H1 (cell line): ENCODE data around the gene TLE3. TPM values are rescaled to one million over a fixed set of nuclear protein-coding genes. Genes with fewer than 3 reads are reported as not detected.

ENCODE experiments used
- CTCF ChIA-PET: fragments of 300-600 bp; sonication (Branson Sonifier 250); formaldehyde crosslinking; loops from one replicate; lab custom pipeline; 2021; ENCODE audit not compliant: partially characterized antibody; lab: Charles Lee
- POLR2A ChIA-PET: fragments of 300-600 bp; sonication (Branson Sonifier 250); formaldehyde crosslinking; loops from one replicate; lab custom pipeline; 2021; ENCODE audit warnings: inconsistent platforms; ENCODE audit not compliant: partially characterized antibody; lab: Charles Lee
- DNase-seq, 2 experiments: peaks; one replicate each; pipeline versions ENCODE4 v3.0.0 to v3.0.0-alpha.2; 2010 to 2022; ENCODE audit warnings: low spot score in 2 of 2, low read depth in 1 of 2, mixed read lengths in 1 of 2
- FAIRE-seq: peaks from 2 replicates; lab custom pipeline; 2011; peaks lifted over from hg19 to GRCh38; lab: Jason Lieb, UNC
- H2AFZ ChIP-seq: 2 replicates; pipeline ENCODE4 v1.8.1; 2012; ENCODE audit warnings: low read length, inconsistent platforms
- H2AK5ac ChIP-seq: 2 replicates; pipeline ENCODE4 v1.6.1; 2013; ENCODE audit warnings: low read depth, low read length
- H2BK120ac ChIP-seq: replicated peaks from 2 replicates; pipeline ENCODE3; 2013; ENCODE audit warnings: low read depth, low read length, inconsistent platforms
- H2BK12ac ChIP-seq: 2 replicates; pipeline ENCODE4 v1.6.1; 2013; ENCODE audit warnings: low read depth, low read length
- H2BK15ac ChIP-seq: 2 replicates; pipeline ENCODE4 v1.6.1; 2013; ENCODE audit warnings: low read length
- H2BK20ac ChIP-seq: 2 replicates; pipeline ENCODE4 v1.6.1; 2013; ENCODE audit warnings: low read length
- H2BK5ac ChIP-seq: 2 replicates; pipeline ENCODE4 v1.6.1; 2013; ENCODE audit warnings: low read depth, low read length
- H3K14ac ChIP-seq: 2 replicates; pipeline ENCODE4 v1.6.1; 2013; ENCODE audit warnings: inconsistent platforms; ENCODE audit not compliant: insufficient read length
- H3K18ac ChIP-seq: 2 replicates; pipeline ENCODE4 v1.6.1; 2013; ENCODE audit warnings: low read length; ENCODE audit errors: extremely low read depth
- H3K23ac ChIP-seq: 2 replicates; pipeline ENCODE4 v1.6.1; 2013; ENCODE audit warnings: inconsistent platforms; ENCODE audit not compliant: insufficient read length
- H3K23me2 ChIP-seq: 2 replicates; pipeline ENCODE4 v1.6.1; 2013; ENCODE audit warnings: low read depth, low read length
- H3K27ac ChIP-seq: 2 replicates; pipeline ENCODE4 v1.6.1; 2011; ENCODE audit warnings: low read depth, low read length, inconsistent platforms
- H3K27me3 ChIP-seq, 4 experiments: replicated peaks in 1 of 4; 1 replicate in 1 of 4; 2 replicates in 3 of 4; pipeline versions ENCODE4 v1.6.1 to v1.8.1; 2011 to 2013; ENCODE audit warnings: low read length in 3 of 4, mild to moderate bottlenecking in 3 of 4, inconsistent platforms in 2 of 4, mixed read lengths in 2 of 4, moderate library complexity in 1 of 4; ENCODE audit not compliant: control insufficient read depth in 3 of 4, insufficient read depth in 3 of 4; ENCODE audit errors: extremely low read depth in 1 of 4
- H3K36me3 ChIP-seq, 4 experiments: 2 replicates each; pipeline versions ENCODE4 v1.6.1 to v1.8.1; 2011 to 2013; ENCODE audit warnings: mild to moderate bottlenecking in 4 of 4, low read length in 3 of 4, moderate library complexity in 2 of 4, control low read depth in 1 of 4, inconsistent platforms in 1 of 4; ENCODE audit not compliant: insufficient read depth in 4 of 4, control insufficient read depth in 2 of 4
- H3K4ac ChIP-seq: replicated peaks from 2 replicates; pipeline ENCODE3; 2013; ENCODE audit warnings: low read length, low read depth, mixed read lengths, inconsistent platforms; ENCODE audit not compliant: insufficient read length
- H3K4me1 ChIP-seq, 4 experiments: replicated peaks in 1 of 4; 1 replicate in 1 of 4; 2 replicates in 3 of 4; pipeline versions ENCODE4 v1.6.1 to v1.8.1; 2011 to 2013; ENCODE audit warnings: low read length in 3 of 4, inconsistent platforms in 2 of 4, mixed read lengths in 1 of 4; ENCODE audit not compliant: insufficient read depth in 4 of 4, control insufficient read depth in 3 of 4
- H3K4me2 ChIP-seq, 2 experiments: 2 replicates each; pipeline versions ENCODE4 v1.6.1 to v1.8.1; 2011 to 2013; ENCODE audit warnings: low read depth in 2 of 2, low read length in 2 of 2, control low read depth in 1 of 2, inconsistent platforms in 1 of 2, mild to moderate bottlenecking in 1 of 2; ENCODE audit not compliant: insufficient read depth in 1 of 2
- H3K4me3 ChIP-seq, 4 experiments: fragments of 200-600, 300-600 bp in 1 of 4; sonication (generic), shearing (Covaris generic), sonication (Bioruptor Twin) in 1 of 4; 2 replicates each; pipeline versions ENCODE4 v1.5.1 to v1.8.1; 2011 to 2016; ENCODE audit warnings: low read length in 4 of 4, low read depth in 3 of 4, control low read depth in 2 of 4, inconsistent platforms in 2 of 4, mild to moderate bottlenecking in 2 of 4, mixed read lengths in 1 of 4, moderate library complexity in 1 of 4; ENCODE audit not compliant: insufficient read depth in 2 of 4; ENCODE audit errors: extremely low read depth in 1 of 4
- H3K56ac ChIP-seq: replicated peaks from 2 replicates; pipeline ENCODE3; 2013; ENCODE audit warnings: low read depth, mild to moderate bottlenecking, mixed read lengths, low read length, inconsistent platforms; ENCODE audit not compliant: insufficient read length
- H3K79me1 ChIP-seq: 2 replicates; pipeline ENCODE4 v1.6.1; 2013; ENCODE audit warnings: low read depth, low read length, control low read depth
- H3K79me2 ChIP-seq, 2 experiments: 2 replicates each; pipeline versions ENCODE4 v1.6.1 to v1.8.1; 2012 to 2013; ENCODE audit warnings: low read length in 2 of 2, mild to moderate bottlenecking in 2 of 2, inconsistent platforms in 1 of 2; ENCODE audit not compliant: insufficient read depth in 2 of 2, control insufficient read depth in 1 of 2
- H3K9ac ChIP-seq, 4 experiments: replicated peaks in 1 of 4; 1 replicate in 1 of 4; 2 replicates in 3 of 4; pipeline versions ENCODE4 v1.6.1 to v1.8.1; 2011 to 2013; ENCODE audit warnings: low read depth in 3 of 4, low read length in 3 of 4, control low read depth in 2 of 4, mild to moderate bottlenecking in 2 of 4, moderate library complexity in 2 of 4, inconsistent platforms in 1 of 4; ENCODE audit errors: extremely low read depth in 1 of 4
- H3K9me3 ChIP-seq, 2 experiments: 2 replicates each; pipeline versions ENCODE4 v1.6.1 to v1.8.1; 2012 to 2013; ENCODE audit warnings: mild to moderate bottlenecking in 2 of 2, moderate library complexity in 2 of 2, control low read depth in 1 of 2, inconsistent platforms in 1 of 2, low read depth in 1 of 2, low read length in 1 of 2, mixed read lengths in 1 of 2; ENCODE audit not compliant: insufficient read depth in 2 of 2
- H4K20me1 ChIP-seq, 2 experiments: replicated peaks in 1 of 2; 2 replicates each; pipeline versions ENCODE3 to v1.8.1; 2011 to 2013; ENCODE audit warnings: inconsistent platforms in 2 of 2, low read length in 2 of 2, mild to moderate bottlenecking in 1 of 2; ENCODE audit not compliant: insufficient read depth in 2 of 2, control insufficient read depth in 1 of 2
- H4K5ac ChIP-seq: 2 replicates; pipeline ENCODE4 v1.6.1; 2013; ENCODE audit warnings: low read length, low read depth, mixed read lengths, inconsistent platforms; ENCODE audit not compliant: insufficient read length
- H4K8ac ChIP-seq: 2 replicates; pipeline ENCODE4 v1.8.0; 2013; ENCODE audit warnings: mild to moderate bottlenecking, moderate library complexity, low read length, inconsistent platforms; ENCODE audit not compliant: insufficient read depth; ENCODE audit errors: extremely low read depth
- H4K91ac ChIP-seq: replicated peaks from 2 replicates; pipeline ENCODE3; 2013; ENCODE audit warnings: low read length, mixed read lengths, inconsistent platforms; ENCODE audit not compliant: insufficient read length
- EGR1 ChIP-seq: IDR thresholded peaks from 2 replicates; pipeline ENCODE4 v1.6.1; 2011; ENCODE audit warnings: low read depth, low read length, borderline replicate concordance
- SAP30 ChIP-seq: fragments of 300-600 bp; sonication (generic); IDR thresholded peaks from 2 replicates; pipeline ENCODE4 v1.7.1; 2012; ENCODE audit warnings: low read length, moderate library complexity, mild to moderate bottlenecking, inconsistent platforms; ENCODE audit not compliant: insufficient read depth, insufficient replicate concordance
- USF2 ChIP-seq: IDR thresholded peaks from 2 replicates; pipeline ENCODE4 v1.6.1; 2011; ENCODE audit warnings: low read length, improper control_type of control experiment
- WGBS, 2 experiments: shearing (Covaris generic) in 1 of 2; methylation state at CpG; one replicate each; pipeline versions ENCODE4 v1.1.6 to v1.1.7; 2013 to 2015; ENCODE audit warnings: low lambda C conversion rate in 2 of 2, mixed read lengths in 2 of 2, inconsistent platforms in 1 of 2, low coverage in 1 of 2, missing lambda C conversion rate in 1 of 2; ENCODE audit not compliant: insufficient replicate concordance in 2 of 2, insufficient coverage in 1 of 2, insufficient read length in 1 of 2; ENCODE audit errors: extremely low coverage in 1 of 2, missing lambda C conversion rate in 1 of 2; 5-methylcytosine and 5-hydroxymethylcytosine counted together
- polyA plus RNA-seq, 7 experiments: library from polyadenylated mRNA; depleted of rRNA in 3 of 7; stranded (reverse) in 5 of 7; unstranded in 2 of 7; fragments of >200 nt in 5 of 7; fragments of 200-250 nt in 2 of 7; gene quantifications; 1 replicate in 5 of 7; 2 replicates in 1 of 7; 4 replicates in 1 of 7; pipeline versions ENCODE4 v1.2.1 to v1.2.3, GENCODE V29; 2011 to 2013; ENCODE audit warnings: missing spikeins in 2 of 7, mixed read lengths in 2 of 7
- total RNA-seq: library from RNA; stranded (reverse); fragmentation: NEBNext Ultra II Directional; extraction: Animal tissue kit (Norgen Biotek cat#: 25700); gene quantifications from 2 replicates; pipeline ENCODE4 v1.2.1, GENCODE V29; 2021

The TLE3 gene
- total and polyA plus RNA-seq, 2 of the 8 experiments (the other 6 are each of a cell fraction or from before 2014, with no cell fraction given), result 25.1 to 61.2 TPM

- H3K9ac ChIP-seq, result no peak overlapping the region
- H3K4ac ChIP-seq, result no peak overlapping the region
- H2BK5ac ChIP-seq, result no peak overlapping the region
- FAIRE-seq, result no peak
- peaks cover 0 to 4% (median under 1%) of the 10 kb centered on the region in 4 experiments; a peak in 3 of 7 replicates for H3K4me1 ChIP-seq
- no peak overlapping the region for H2BK120ac ChIP-seq
- H3K79me1 ChIP-seq, result peaks cover 8% of the 10 kb centered on the region
- H2AK5ac ChIP-seq, result no peak overlapping the region
- no peak overlapping the region for H2BK20ac ChIP-seq
- H3K27ac ChIP-seq, result no peak overlapping the region
- H2BK12ac ChIP-seq, result no peak overlapping the region
- H3K23me2 ChIP-seq, result no peaks in the 10 kb centered on the region
- TF ChIP-seq USF2 (no peak), EGR1 (no peak), SAP30 (no peak)
- TF ChIP-seq, all 59 proteins: peak for 0
- H3K4me2 ChIP-seq, result no peak overlapping the region
- no peak overlapping the region for H4K5ac ChIP-seq
- no peaks in the 10 kb centered on the region for H3K9me3 ChIP-seq
- POLR2A ChIA-PET, result interaction anchor here (1.6 to 2.0 kb wide), 2 partner anchors 11 to 32 kb away, joined by 3 to 6 read pairs; no protein-coding TSS in a partner anchor
- CTCF ChIA-PET, result interaction anchor here (0.8 to 1.7 kb wide), 9 partner anchors 8 to 585 kb away, joined by 3 to 4 read pairs (median 3); no protein-coding TSS in a partner anchor
- H3K27me3 ChIP-seq, result no peaks in the 10 kb centered on the region
- no peak overlapping the region for H3K18ac ChIP-seq
- no peak overlapping the region for H3K23ac ChIP-seq
- H3K36me3 ChIP-seq, result peaks cover 14 to 85% (median 40%) of the 10 kb centered on the region in 4 experiments
- H4K8ac ChIP-seq, result no peak overlapping the region
- no peak for DNase-seq
- H3K56ac ChIP-seq, result no peak overlapping the region
- no peak overlapping the region for H4K91ac ChIP-seq
- no peak overlapping the region for H3K14ac ChIP-seq
- no peak overlapping the region for H3K4me3 ChIP-seq
- H3K79me2 ChIP-seq, result no peaks in the 10 kb centered on the region
- peaks cover 9 to 24% of the 10 kb centered on the region in 2 experiments for H4K20me1 ChIP-seq
- H2BK15ac ChIP-seq, result no peak overlapping the region
- WGBS, 2 experiments, result 88% methylated on average over 17 of the region's 17 CpGs; no CpG with 5 or more reads in 1 of the 2 experiments
- no peak overlapping the region for H2AFZ ChIP-seq
These were observed 34.3 kb downstream of the TLE3 start for GRCh38 chr15:70063261-70063925.
